Measurements from ENCODE around the gene RALGPS1. TPM values are rescaled to one million over a fixed set of nuclear protein-coding genes. Genes with fewer than 3 reads are reported as not detected.

The RALGPS1 gene
- total RNA-seq, 2 experiments from 2014 or later: 4.8 to 5.1 TPM

- H3K9me3 Mint-ChIP-seq: no peaks in the 10 kb centered on the region
- H3K27ac Mint-ChIP-seq: no peak overlapping the region
- POLR2A ChIA-PET: no interaction called here
- no peak overlapping the region for H3K4me3 Mint-ChIP-seq
- DNase-seq (no peak), ATAC-seq (ENCODE audit: low read depth) (no peak)
- peaks cover 6% of the 10 kb centered on the region for H3K4me1 Mint-ChIP-seq
- H3K27me3 Mint-ChIP-seq: peaks cover 17% of the 10 kb centered on the region
- no peaks in the 10 kb centered on the region for H3K36me3 Mint-ChIP-seq
Observed at GRCh38 chr9:127248241-127248640, 333.7 kb downstream of the RALGPS1 start.

DNA sequence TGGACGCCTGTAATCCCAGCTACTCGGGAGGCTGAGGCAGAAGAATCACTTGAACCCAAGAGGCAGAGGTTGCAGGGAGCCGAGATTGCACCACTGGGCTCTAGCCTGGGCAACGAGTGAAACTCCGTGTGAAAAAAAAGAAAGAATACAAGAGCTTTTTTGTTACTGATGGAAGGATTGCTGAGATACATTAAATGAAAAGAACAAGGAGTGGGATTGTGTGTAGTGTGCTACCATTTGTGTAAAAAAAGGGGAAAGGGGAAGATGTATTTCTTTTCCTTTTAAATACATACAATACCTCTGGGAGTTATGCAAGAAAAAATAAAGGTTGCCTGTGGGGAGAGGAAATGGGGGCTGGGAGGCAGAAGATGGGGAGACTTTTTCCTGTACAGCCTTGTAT lies 335.3 kb downstream of the RALGPS1 start:
- Mint-ChIP-seq H3K4me3 (no peak overlapping the region), H3K4me1 (peaks cover 2% of the 10 kb centered on the region), H3K27ac (no peak overlapping the region), H3K9me3 (no peaks in the 10 kb centered on the region), H3K27me3 (peaks cover 23% of the 10 kb centered on the region), H3K36me3 (no peaks in the 10 kb centered on the region)
- ATAC-seq (ENCODE audit: low read depth): no peak
- DNase-seq: no peak
- POLR2A ChIA-PET: no interaction called here

- no peak overlapping the region for H3K4me3 Mint-ChIP-seq
- H3K27ac Mint-ChIP-seq: no peak overlapping the region
- H3K9me3 Mint-ChIP-seq: no peaks in the 10 kb centered on the region
- no peaks in the 10 kb centered on the region for H3K36me3 Mint-ChIP-seq
- no peaks in the 10 kb centered on the region for H3K4me1 Mint-ChIP-seq
- no peak for ATAC-seq (ENCODE audit: low read depth)
- peaks cover 27% of the 10 kb centered on the region for H3K27me3 Mint-ChIP-seq
- DNase-seq: no peak
- POLR2A ChIA-PET: no interaction called here
Observed at GRCh38 chr9:127250896-127251391, 336.4 kb downstream of the RALGPS1 start.

DNA sequence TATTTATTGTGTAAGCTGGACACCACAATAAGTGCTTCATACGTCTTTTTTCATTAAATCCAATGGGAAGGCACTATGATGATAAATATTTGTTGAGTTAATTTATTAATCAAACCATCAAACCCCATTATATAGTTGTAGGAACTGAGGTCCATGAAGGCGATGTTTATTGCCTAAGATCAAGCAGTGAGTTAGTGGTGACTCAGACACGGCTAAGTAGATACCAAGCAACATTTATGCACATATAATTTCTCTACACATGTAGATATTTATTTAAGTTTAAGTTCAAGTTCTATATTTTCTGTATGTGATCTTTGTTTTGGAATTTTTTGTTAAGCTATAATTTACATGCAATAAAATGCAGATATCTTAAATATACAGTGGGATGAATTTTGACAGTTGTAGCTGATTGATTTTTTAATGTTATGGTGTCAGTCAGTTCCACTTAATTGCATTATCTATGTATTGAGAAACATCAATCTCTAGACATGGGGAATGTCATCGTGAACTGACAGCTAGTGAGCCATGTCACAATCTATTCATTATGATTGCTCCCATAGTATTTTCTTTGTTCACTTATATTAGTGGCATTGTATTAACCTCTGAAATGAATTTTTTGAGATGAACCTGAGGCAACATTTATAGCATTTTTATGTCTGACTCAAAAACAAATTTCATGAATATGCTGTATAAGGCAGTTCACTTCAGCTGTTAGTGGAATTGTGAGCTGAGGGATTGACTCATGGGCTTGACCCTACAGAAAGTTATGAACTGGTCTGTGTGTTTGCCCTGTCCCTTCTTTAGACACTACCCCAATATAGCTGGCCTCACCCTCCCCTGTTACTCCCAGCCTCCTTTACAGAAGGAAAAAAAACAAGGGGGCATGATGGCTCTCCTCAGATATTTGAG lies 338.1 kb downstream of the RALGPS1 start:
- POLR2A ChIA-PET: no interaction called here
- Mint-ChIP-seq H3K4me3 (no peak overlapping the region), H3K27ac (no peak overlapping the region), H3K4me1 (no peaks in the 10 kb centered on the region), H3K36me3 (no peaks in the 10 kb centered on the region), H3K27me3 (peaks cover 32% of the 10 kb centered on the region), H3K9me3 (no peaks in the 10 kb centered on the region)
- no peak for DNase-seq
- ATAC-seq (ENCODE audit: low read depth): no peak

DNA sequence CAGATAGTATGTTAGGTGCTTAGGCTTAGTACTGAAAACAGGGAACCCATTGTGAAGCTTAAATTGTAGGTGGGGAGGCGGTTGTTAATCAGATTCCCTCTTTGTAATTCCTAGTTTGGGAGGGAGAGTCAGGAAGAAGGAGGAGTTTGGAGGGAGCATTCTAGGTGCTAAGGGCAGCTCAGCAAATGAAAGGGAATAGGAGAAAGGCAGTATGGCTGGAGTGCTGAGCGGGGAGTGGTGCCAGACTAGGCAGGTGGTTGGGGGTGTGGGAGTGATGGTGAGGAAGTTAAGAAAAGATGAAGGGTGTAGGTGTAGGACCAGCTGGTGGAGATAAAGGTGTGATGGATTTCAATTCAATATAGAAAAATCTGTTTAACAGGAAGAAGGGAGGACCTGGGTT lies 338.9 kb downstream of the RALGPS1 start:
- H3K27ac Mint-ChIP-seq: no peak overlapping the region
- no peaks in the 10 kb centered on the region for H3K36me3 Mint-ChIP-seq
- no peaks in the 10 kb centered on the region for H3K9me3 Mint-ChIP-seq
- ATAC-seq (ENCODE audit: low read depth) (no peak), DNase-seq (no peak)
- H3K4me3 Mint-ChIP-seq: no peak overlapping the region
- peaks cover 32% of the 10 kb centered on the region for H3K27me3 Mint-ChIP-seq
- POLR2A ChIA-PET: no interaction called here
- H3K4me1 Mint-ChIP-seq: no peaks in the 10 kb centered on the region

- no peak overlapping the region for H3K27ac Mint-ChIP-seq
- no peaks in the 10 kb centered on the region for H3K4me1 Mint-ChIP-seq
- H3K9me3 Mint-ChIP-seq: no peaks in the 10 kb centered on the region
- DNase-seq: no peak
- H3K27me3 Mint-ChIP-seq: peaks cover 19% of the 10 kb centered on the region
- POLR2A ChIA-PET: no interaction called here
- no peaks in the 10 kb centered on the region for H3K36me3 Mint-ChIP-seq
- no peak for ATAC-seq (ENCODE audit: low read depth)
- H3K4me3 Mint-ChIP-seq: no peak overlapping the region
Observed at GRCh38 chr9:127255692-127256091, 341.1 kb downstream of the RALGPS1 start.

DNA sequence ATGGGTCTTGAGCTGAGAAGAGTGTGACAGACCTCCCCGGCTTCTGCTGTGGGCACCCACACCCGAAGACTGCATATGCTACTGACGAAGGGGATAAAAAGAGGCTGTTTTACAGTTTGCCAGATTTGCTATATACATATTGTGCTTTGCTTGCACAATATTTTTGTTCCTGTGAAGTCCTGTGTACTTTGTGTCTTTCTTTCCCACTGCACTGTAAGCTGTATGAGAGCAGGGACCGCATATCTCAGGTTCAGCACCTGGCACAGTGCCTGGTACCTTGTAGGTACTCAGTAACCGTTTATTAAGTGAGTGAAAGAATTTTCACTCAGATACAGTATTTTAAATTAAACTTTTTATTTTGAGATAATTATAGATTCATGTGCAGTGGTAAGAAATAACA lies 341.7 kb downstream of the RALGPS1 start:
- no peaks in the 10 kb centered on the region for H3K36me3 Mint-ChIP-seq
- H3K4me1 Mint-ChIP-seq: no peaks in the 10 kb centered on the region
- H3K27ac Mint-ChIP-seq: no peak overlapping the region
- ATAC-seq (ENCODE audit: low read depth) (no peak), DNase-seq (no peak)
- H3K27me3 Mint-ChIP-seq: peaks cover 19% of the 10 kb centered on the region
- no peak overlapping the region for H3K4me3 Mint-ChIP-seq
- no peaks in the 10 kb centered on the region for H3K9me3 Mint-ChIP-seq
- POLR2A ChIA-PET: no interaction called here

- DNase-seq (no peak), ATAC-seq (ENCODE audit: low read depth) (no peak)
- H3K27me3 Mint-ChIP-seq: peaks cover 15% of the 10 kb centered on the region
- no peak overlapping the region for H3K27ac Mint-ChIP-seq
- H3K4me1 Mint-ChIP-seq: no peaks in the 10 kb centered on the region
- POLR2A ChIA-PET: no interaction called here
- no peak overlapping the region for H3K4me3 Mint-ChIP-seq
- H3K36me3 Mint-ChIP-seq: no peaks in the 10 kb centered on the region
- no peaks in the 10 kb centered on the region for H3K9me3 Mint-ChIP-seq
Observed at GRCh38 chr9:127258606-127259471, 344.3 kb downstream of the RALGPS1 start.

DNA sequence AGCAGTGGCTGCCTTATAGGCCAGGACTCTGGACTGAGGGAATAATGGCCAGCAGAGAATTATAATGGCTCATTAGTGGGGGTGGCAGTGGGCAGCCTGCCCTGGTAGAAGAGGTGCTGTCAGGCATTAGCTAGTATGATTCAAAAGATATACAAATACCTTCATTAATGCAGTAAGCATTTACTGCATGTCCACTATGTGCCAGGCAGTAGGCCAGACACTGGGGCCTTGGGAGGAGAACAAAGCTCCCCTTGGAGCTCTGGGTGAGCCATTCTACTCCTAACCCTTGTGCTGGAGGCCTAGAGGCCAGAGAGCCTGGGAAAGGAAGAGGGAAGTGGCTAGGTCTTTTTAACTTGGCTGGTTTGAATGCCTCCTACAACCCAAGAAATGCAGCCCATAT lies 348.0 kb downstream of the RALGPS1 start:
- no peak for DNase-seq
- Mint-ChIP-seq H3K36me3 (peaks cover 1% of the 10 kb centered on the region), H3K4me3 (no peak overlapping the region), H3K4me1 (no peaks in the 10 kb centered on the region), H3K9me3 (no peaks in the 10 kb centered on the region), H3K27me3 (peaks cover 24% of the 10 kb centered on the region), H3K27ac (no peak overlapping the region)
- POLR2A ChIA-PET: no interaction called here
- no peak for ATAC-seq (ENCODE audit: low read depth)

DNA sequence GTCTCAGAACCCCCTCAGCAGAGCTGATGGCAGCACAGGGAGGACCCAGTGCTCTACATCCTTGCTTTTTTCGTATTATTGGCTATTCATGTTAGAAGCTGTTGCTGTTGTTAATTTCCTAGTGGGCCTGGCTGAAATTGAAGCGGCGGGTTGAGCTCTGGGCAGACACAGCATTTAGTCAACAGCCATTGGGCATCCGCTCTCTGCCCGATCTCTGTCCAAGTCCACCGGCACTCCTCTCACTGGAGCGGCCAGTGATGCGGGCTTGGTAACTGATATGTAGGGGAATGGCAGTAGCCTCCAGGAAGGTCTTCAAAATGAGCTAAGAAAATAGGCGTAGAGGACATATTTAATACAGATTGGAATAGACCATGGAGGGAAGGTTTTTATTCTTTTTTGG lies 348.7 kb downstream of the RALGPS1 start:
- ATAC-seq (ENCODE audit: low read depth) (no peak), DNase-seq (no peak)
- Mint-ChIP-seq H3K9me3 (no peaks in the 10 kb centered on the region), H3K27ac (no peak overlapping the region), H3K27me3 (peaks cover 28% of the 10 kb centered on the region), H3K4me1 (no peaks in the 10 kb centered on the region), H3K4me3 (no peak overlapping the region), H3K36me3 (peaks cover 1% of the 10 kb centered on the region)
- POLR2A ChIA-PET: no interaction called here

- Mint-ChIP-seq H3K9me3 (no peaks in the 10 kb centered on the region), H3K36me3 (peaks cover 1% of the 10 kb centered on the region), H3K4me3 (no peak overlapping the region), H3K27me3 (peaks cover 32% of the 10 kb centered on the region), H3K4me1 (no peaks in the 10 kb centered on the region), H3K27ac (no peak overlapping the region)
- no peak for ATAC-seq (ENCODE audit: low read depth)
- no peak for DNase-seq
- POLR2A ChIA-PET: no interaction called here
Observed at GRCh38 chr9:127263664-127264063, 349.1 kb downstream of the RALGPS1 start.

GRCh38 chr9:127264462-127265219 lies 350.1 kb downstream of the RALGPS1 start, which contains the start of gene GARNL3:
TSS of gene GARNL3 (plus strand) at chr9:127264774. CDS start at chr9:127264878, 104 bp downstream.
- peaks cover 37% of the 10 kb centered on the region for H3K27me3 Mint-ChIP-seq
- H3K9me3 Mint-ChIP-seq: no peaks in the 10 kb centered on the region
- H3K27ac Mint-ChIP-seq: no peak within 1 kb of the TSS
- ATAC-seq (ENCODE audit: low read depth) (no peak), DNase-seq (no peak)
- H3K4me3 Mint-ChIP-seq: no peak within 1 kb of the TSS
- H3K4me1 Mint-ChIP-seq: no peaks in the 10 kb centered on the region
- H3K36me3 Mint-ChIP-seq: peaks cover 1% of the 10 kb centered on the region
- POLR2A ChIA-PET: interaction anchor here (0.6 kb wide), 1 partner anchor 493 kb away, joined by 3 read pairs; no protein-coding TSS in a partner anchor

Data from activated naive CD8-positive, alpha-beta T cell treated with anti-CD3 and anti-CD28 coated beads, Interleukin-2, amount 10 ng/mL, durations not matched to agents 7 days and 5 days (primary cell).